AG09309 (cell line): ENCODE measurements around the gene MAN1B1.

Source experiments
- DNase-seq: peaks from one replicate; pipeline ENCODE4 v3.0.0-alpha.2; 2010; ENCODE audit warnings: low read depth
- H3K4me3 ChIP-seq: 2 replicates; pipeline ENCODE4 v1.5.1; 2011; ENCODE audit warnings: mild to moderate bottlenecking, low read depth, low read length, moderate library complexity; ENCODE audit not compliant: control insufficient read depth
- TF ChIP-seq, protein P1 (sequence below): IDR thresholded peaks from 2 replicates; pipeline ENCODE4 v1.5.1; 2011; ENCODE audit warnings: mild to moderate bottlenecking, low read depth, low read length, inconsistent platforms; ENCODE audit not compliant: insufficient read depth, control insufficient read depth; ENCODE audit errors: missing control alignments

Gene MAN1B1

GRCh38 chr9:137070906-137071275 is 15.9 kb upstream of the MAN1B1 start:
- peak overlapping the region; percentile 52 for H3K4me3 ChIP-seq
- DNase-seq = no peak
- TF ChIP-seq, protein P1, sequence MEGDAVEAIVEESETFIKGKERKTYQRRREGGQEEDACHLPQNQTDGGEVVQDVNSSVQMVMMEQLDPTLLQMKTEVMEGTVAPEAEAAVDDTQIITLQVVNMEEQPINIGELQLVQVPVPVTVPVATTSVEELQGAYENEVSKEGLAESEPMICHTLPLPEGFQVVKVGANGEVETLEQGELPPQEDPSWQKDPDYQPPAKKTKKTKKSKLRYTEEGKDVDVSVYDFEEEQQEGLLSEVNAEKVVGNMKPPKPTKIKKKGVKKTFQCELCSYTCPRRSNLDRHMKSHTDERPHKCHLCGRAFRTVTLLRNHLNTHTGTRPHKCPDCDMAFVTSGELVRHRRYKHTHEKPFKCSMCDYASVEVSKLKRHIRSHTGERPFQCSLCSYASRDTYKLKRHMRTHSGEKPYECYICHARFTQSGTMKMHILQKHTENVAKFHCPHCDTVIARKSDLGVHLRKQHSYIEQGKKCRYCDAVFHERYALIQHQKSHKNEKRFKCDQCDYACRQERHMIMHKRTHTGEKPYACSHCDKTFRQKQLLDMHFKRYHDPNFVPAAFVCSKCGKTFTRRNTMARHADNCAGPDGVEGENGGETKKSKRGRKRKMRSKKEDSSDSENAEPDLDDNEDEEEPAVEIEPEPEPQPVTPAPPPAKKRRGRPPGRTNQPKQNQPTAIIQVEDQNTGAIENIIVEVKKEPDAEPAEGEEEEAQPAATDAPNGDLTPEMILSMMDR = peak; percentile 8

GRCh38 chr9:137071282-137071681 is 15.5 kb upstream of the MAN1B1 start:
- H3K4me3 ChIP-seq = no peak overlapping the region
- DNase-seq = no peak
- TF ChIP-seq, protein P1 = no peak

- no peak for DNase-seq
- TF ChIP-seq, protein P1 = no peak
- no peak overlapping the region for H3K4me3 ChIP-seq
These were observed 12.8 kb upstream of the MAN1B1 start for GRCh38 chr9:137073992-137074399.

DNA sequence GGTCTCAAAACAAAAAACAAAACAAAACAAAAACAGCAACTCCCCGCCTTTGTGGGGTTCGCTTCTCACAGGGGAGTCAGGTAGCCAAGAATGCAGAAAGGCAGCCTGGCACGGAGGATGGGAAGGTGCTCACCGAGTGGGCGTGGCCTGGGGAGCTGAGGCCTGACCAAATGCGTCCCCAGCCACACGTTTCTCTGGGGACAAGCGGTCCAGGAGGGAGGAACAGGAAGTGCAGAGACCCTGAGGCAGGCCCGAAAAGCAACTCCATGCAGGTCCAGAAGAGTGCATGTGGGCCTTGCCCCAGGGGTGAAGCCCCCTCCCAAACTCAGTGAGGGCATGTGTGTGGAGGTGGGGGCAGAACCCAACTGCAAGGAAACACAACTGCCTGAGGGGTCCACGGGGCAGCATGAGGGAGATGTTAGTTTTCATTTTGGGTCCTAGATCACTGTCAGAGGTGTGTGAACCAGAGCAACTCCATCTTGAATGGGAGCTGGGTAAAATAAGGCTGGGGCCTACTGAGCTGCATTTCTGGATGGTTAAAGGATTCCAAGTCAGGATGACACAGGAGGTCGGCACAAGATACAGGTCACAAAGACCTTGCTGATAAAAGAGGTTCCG is 12.0 kb upstream of the MAN1B1 start:
- no peak for DNase-seq
- H3K4me3 ChIP-seq = no peak overlapping the region
- TF ChIP-seq, protein P1 = no peak

- TF ChIP-seq, protein P1 = no peak
- DNase-seq = no peak
- no peak overlapping the region for H3K4me3 ChIP-seq
These were observed 11.5 kb upstream of the MAN1B1 start for GRCh38 chr9:137075275-137075775.

DNA sequence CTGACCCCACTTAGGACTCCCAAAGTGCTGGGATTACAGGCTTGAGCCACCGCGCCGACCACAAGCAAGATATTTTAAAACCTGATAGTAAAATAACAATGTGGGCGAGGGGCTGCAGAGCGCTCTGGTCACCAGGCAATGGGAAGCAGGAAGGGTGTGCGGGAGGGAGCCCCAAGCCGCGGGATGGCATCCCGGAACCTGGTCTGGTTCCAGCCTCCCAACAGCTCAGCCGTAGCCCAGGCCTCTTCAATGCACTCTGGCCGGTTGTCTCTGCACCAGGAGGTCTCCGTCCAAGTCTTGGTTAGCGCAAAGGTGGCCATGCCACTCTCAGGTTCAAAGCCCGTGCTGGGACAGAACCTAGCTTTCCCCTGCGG is 10.2 kb upstream of the MAN1B1 start:
- DNase-seq = no peak
- H3K4me3 ChIP-seq = peak overlapping the region; percentile 86
- TF ChIP-seq, protein P1 = no peak
